ENCODE measurements around the gene GSK3B.

GRCh38 chr3:120018299-120018698 lies 75.9 kb downstream of the GSK3B start:
- TF ChIP-seq CTCF (IDR thresholded peaks at IDR 0.05; ENCODE audit: poor library complexity) (no peak), EZH2 (IDR thresholded peaks at IDR 0.05; ENCODE audit: borderline replicate concordance) (no peak), EZH2phosphoT487 (IDR thresholded peaks at IDR 0.05; ENCODE audit: low read depth, severe bottlenecking, unreplicated experiment) (no peak)

Data from hepatocyte (in vitro differentiated cells).